Tongue (tissue), 1 donor: ENCODE data around the gene ZNF576. TPM values are rescaled to one million over a fixed set of nuclear protein-coding genes. Genes with fewer than 3 reads are reported as not detected.

Experiments
- total RNA-seq: library from RNA; depleted of rRNA; stranded (reverse); fragments of >200 nt; gene quantifications from one replicate; pipeline ENCODE4 v1.2.3, GENCODE V29; 2014

ZNF576 gene
- total RNA-seq, 1 donor from 2014 or later = 8.8 TPM

Other genes with a start within 250 kb of the ZNF576 start
- gene CD177, start 242.9 kb upstream of the ZNF576 start, total RNA-seq = 3.3 TPM
- gene TEX101, start 181.7 kb upstream of the ZNF576 start, total RNA-seq = not detected
- gene LYPD3, start 131.0 kb upstream of the ZNF576 start, total RNA-seq = 17.6 TPM
- gene PHLDB3, start 91.8 kb upstream of the ZNF576 start, total RNA-seq = 24.6 TPM
- gene ETHE1, start 69.4 kb upstream of the ZNF576 start, total RNA-seq = 28.2 TPM
- 0.41 TPM for gene ZNF575, start 63.4 kb upstream of the ZNF576 start, total RNA-seq
- 10.5 TPM for gene XRCC1, start 21.1 kb upstream of the ZNF576 start, total RNA-seq
- gene PINLYP, start 20.8 kb upstream of the ZNF576 start, total RNA-seq = 2.7 TPM
- 26.0 TPM for gene IRGQ, start 461 bp upstream of the ZNF576 start, total RNA-seq
- not detected for gene SRRM5, start 15.5 kb downstream of the ZNF576 start, total RNA-seq
- 22.9 TPM for gene ZNF428, start 23.0 kb downstream of the ZNF576 start, total RNA-seq
- gene CADM4, start 43.3 kb downstream of the ZNF576 start, total RNA-seq = 10.3 TPM
- 8.1 TPM for gene PLAUR, start 73.6 kb downstream of the ZNF576 start, total RNA-seq
- not detected for gene IRGC, start 119.5 kb downstream of the ZNF576 start, total RNA-seq
- gene SMG9, start 158.4 kb downstream of the ZNF576 start, total RNA-seq = 13.0 TPM
- gene KCNN4, start 184.4 kb downstream of the ZNF576 start, total RNA-seq = 14.8 TPM
- gene LYPD5, start 205.9 kb downstream of the ZNF576 start, total RNA-seq = 1.6 TPM
- gene ZNF283, start 230.7 kb downstream of the ZNF576 start, total RNA-seq = 23.3 TPM